Lower leg skin (tissue), 4 donors: ENCODE measurements around the gene ZNF273. TPM values are rescaled to one million over a fixed set of nuclear protein-coding genes. Genes with fewer than 3 reads are reported as not detected.

Experiments
- DNase-seq, 2 donors: peaks; one replicate each; pipeline ENCODE4 v3.0.0-alpha.2; 2019; ENCODE audit warnings: low spot score in 2 of 2
- H3K4me3 ChIP-seq: fragments of 200-600 bp; sonication (generic); 2 replicates; pipeline ENCODE4 v1.5.1; 2017; ENCODE audit warnings: mild to moderate bottlenecking, low read depth; ENCODE audit not compliant: poor library complexity, severe bottlenecking
- CTCF ChIP-seq, 3 donors: fragments of 450-650 bp; IDR thresholded peaks; one replicate each; pipeline ENCODE4 v1.5.1; 2016; ENCODE audit warnings: antibody characterized with exemption in 3 of 3, mild to moderate bottlenecking in 3 of 3, moderate library complexity in 2 of 3
- POLR2A ChIP-seq, 2 donors: fragments of 450-650 bp; IDR thresholded peaks; one replicate each; pipeline ENCODE4 v1.6.1; 2016 to 2017; ENCODE audit warnings: antibody characterized with exemption in 2 of 2, mild to moderate bottlenecking in 1 of 2, moderate library complexity in 1 of 2
- WGBS, 2 donors: methylation state at CpG; one replicate each; pipeline ENCODE4 v1.1.5; 2018; 5-methylcytosine and 5-hydroxymethylcytosine counted together
- intact Hi-C: fragments of 100-400 bp; cut with DNase I; formaldehyde crosslinking; loops from one replicate; pipeline ENCODE4 v1.15.0; 2023; ENCODE audit warnings: low total_unique reads
- total RNA-seq, 4 donors: library from RNA; depleted of rRNA; stranded (reverse); fragments of >200 nt; gene quantifications; one replicate each; pipeline ENCODE4 v1.1.0, GENCODE V29; 2016

The ZNF273 gene
- total RNA-seq, 4 donors from 2014 or later, result 61.3 to 224 (median 66.3) TPM

- intact Hi-C loops, result no loop called here
- H3K4me3 ChIP-seq, result no peak overlapping the region
- WGBS, 2 donors, result 74 to 77% methylated on average over 7 to 8 of the region's 8 CpGs
- TF ChIP-seq CTCF (IDR thresholded peaks at IDR 0.05) (no peak), POLR2A (IDR thresholded peaks at IDR 0.05) (no peak)
- DNase-seq, result peak in 1 of 2 donors; percentile 62
Measured at GRCh38 chr7:64871761-64872160, 31.3 kb upstream of the ZNF273 start.

- intact Hi-C loops, result no loop called here
- H3K4me3 ChIP-seq, result no peak overlapping the region
- 93 to 95% methylated on average over 36 of the region's 36 CpGs for WGBS, 2 donors
- no peak for TF ChIP-seq CTCF (IDR thresholded peaks at IDR 0.05)
- TF ChIP-seq POLR2A (IDR thresholded peaks at IDR 0.05), result no peak
- DNase-seq, result peak in 1 of 2 donors; percentile 78
Measured at GRCh38 chr7:64872351-64873154, 30.5 kb upstream of the ZNF273 start.

GRCh38 chr7:64873155-64873500 is 29.9 kb upstream of the ZNF273 start:
- H3K4me3 ChIP-seq, result no peak overlapping the region
- peak in 1 of 2 donors; percentile 48 for DNase-seq
- WGBS, 2 donors, result 93 to 94% methylated on average over 10 of the region's 10 CpGs
- intact Hi-C loops, result no loop called here
- TF ChIP-seq CTCF (IDR thresholded peaks at IDR 0.05), result no peak
- TF ChIP-seq POLR2A (IDR thresholded peaks at IDR 0.05), result no peak

- intact Hi-C loops, result no loop called here
Measured at GRCh38 chr7:64873517-64873916, 29.6 kb upstream of the ZNF273 start.

GRCh38 chr7:64874114-64874513 is 29.0 kb upstream of the ZNF273 start:
- 67% methylated on average over 7 to 10 of the region's 10 CpGs for WGBS, 2 donors
- TF ChIP-seq POLR2A (IDR thresholded peaks at IDR 0.05), result no peak
- no peak for TF ChIP-seq CTCF (IDR thresholded peaks at IDR 0.05)
- intact Hi-C loops, result no loop called here
- no peak overlapping the region for H3K4me3 ChIP-seq
- DNase-seq, result peak in 1 of 2 donors; percentile 72

More at GRCh38 chr7:64873517-64873916, 29.6 kb upstream of the ZNF273 start:
- peak in 1 of 2 donors; percentile 25 for DNase-seq
- whole genome bisulfite sequencing, 2 donors, result 70 to 80% methylated on average over 5 of the region's 5 CpGs
- no peak overlapping the region for H3K4me3 ChIP-seq
- TF ChIP-seq POLR2A (IDR thresholded peaks at IDR 0.05) (no peak), CTCF (IDR thresholded peaks at IDR 0.05) (no peak)
